NCI-H146 (cell line): ENCODE results near the gene CARMIL1.
"Not testable (repeated sequence)": the region's sequence is repeated elsewhere in the genome, so short reads cannot be mapped to it uniquely, and the experiment has no call there.

Source experiments
- DNase-seq: peaks from one replicate; lab custom pipeline; 2025; lab: John Stamatoyannopoulos, UW

Gene CARMIL1

DNA sequence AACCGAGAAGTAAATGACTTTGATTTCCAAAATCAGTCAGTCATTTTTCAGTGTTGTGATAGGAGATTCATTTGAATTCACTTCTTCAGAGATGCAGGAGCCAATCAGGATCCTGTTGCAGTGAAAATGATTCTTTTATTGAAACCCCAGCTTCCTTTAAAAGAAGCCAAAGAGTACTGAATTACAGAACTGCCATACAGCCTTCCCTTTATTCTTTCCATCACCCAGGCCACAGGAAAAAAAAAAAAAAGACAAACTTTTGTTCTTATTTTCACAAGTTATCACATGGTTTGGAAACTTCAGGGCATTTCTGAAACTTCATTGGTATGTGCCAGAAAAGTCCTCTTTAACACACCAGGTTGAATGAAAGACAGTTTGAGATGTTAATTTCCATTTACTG is 1.8 kb upstream of the CARMIL1 start:
- no peak for DNase-seq

DNA sequence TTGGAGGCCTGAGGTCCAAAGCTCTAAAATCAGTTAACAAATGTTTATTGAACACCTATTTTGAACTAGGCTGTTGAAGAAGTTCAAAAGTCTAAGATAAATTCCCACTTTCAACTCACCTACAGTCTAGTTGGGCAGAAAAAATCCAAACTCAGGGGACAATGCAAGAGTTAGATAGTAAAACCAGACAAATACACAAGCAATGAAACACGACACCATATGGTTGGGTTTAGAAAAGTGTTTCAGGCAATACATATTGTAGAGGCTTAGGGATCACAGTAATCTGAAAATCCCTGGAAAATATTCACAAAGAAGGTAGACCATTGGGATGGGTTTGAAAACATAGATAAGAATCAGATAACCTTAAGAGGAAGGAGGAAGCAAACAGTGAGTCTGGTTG is 1.3 kb upstream of the CARMIL1 start:
- DNase-seq: no peak

DNA sequence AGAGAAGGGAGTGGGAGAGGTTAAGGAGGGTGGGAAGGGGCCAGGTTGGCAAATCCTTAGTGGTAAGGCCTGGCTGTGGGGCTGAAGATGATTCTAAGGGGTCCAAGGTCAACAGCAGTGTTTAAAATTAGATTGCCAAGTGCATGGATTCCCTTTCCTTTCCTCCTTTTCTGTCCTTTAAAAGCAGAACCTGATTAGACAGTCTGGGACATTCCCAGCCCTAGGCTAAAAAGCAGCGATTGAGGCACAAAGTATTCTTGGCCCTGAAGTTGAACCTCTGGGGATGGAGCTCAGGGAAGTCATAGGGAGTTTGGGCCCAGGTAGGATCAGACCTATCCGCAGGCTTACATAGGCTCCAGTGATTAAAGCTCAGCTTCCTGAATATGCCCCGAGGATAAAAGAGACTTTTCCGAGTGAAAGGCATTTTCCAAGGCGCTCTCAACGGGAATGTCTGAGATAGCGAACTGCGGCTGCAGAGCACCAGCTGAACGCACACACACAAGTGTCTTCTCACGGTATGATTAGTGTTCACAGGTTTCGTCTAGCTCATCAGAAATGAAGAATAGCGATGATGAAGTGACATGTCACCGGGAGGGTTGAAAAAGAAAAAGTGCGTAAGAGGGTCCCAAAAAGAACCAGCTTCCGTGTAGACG is 787 bp upstream of the CARMIL1 start:
- DNase-seq: peak; percentile 67

DNA sequence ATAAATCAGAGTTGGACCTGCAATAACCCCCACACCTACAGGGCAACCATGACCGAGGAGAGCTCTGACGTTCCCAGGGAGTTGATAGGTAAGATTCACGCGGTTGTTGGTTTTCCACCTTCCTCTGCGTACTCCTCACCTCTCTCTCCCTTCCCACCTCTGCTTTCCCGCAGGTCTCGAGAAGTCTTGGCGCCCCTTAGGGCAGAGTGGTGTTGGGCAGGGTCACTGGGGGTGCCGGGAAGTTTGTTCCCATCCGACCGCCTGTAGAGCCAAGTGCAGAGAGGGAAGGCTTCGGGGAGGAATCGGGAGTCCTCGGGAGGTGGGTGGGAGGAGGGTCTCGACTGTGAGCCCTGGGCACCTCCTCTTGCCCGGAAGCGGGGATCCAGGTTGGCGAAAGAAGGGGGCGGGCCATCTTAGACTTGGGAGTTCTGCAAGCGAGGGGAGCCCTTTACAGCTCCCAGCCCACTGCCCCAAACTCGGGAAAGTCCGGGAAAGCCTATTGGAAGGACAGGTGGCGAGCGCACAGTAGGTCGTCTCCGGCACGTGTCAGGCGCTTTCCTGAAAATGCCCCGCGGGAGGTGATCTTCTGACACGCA is 672 bp downstream of the CARMIL1 start:
- DNase-seq: peak; percentile 57

DNA sequence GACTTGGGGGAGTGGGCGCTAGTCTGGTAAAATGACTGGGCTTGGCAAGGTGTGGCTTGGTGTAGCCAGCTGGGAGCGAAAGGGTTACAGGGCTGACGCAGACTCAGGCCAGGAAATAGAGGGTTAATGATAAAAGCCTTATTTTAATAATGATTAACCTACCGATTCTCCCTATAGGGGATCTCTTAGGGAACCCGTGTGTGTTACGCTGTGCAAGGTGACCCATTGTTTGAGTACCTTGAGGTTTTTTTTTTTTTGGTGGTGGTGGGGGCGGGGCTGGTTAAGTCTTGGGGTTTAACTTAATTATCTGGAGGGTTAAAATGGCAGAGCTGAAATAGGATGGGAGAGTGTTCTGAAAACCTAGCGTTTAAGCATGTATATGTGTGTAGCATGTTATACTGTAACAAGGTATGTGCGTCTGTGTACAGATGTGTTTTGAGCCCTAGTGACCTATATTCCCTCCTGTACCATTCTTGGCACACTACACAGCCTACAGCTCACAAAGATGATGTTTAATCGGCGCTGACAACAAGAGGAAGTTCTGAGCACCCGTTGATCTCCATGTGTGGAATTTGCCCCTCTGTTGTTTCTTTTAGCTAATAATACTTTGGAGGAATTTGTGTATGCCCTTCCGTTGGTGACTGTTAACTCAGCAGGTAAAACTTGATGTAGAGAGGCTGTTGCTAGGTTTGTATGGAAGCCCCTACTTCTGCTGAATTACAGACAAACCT is 1.3 kb downstream of the CARMIL1 start:
- DNase-seq: peak; percentile 59

DNA sequence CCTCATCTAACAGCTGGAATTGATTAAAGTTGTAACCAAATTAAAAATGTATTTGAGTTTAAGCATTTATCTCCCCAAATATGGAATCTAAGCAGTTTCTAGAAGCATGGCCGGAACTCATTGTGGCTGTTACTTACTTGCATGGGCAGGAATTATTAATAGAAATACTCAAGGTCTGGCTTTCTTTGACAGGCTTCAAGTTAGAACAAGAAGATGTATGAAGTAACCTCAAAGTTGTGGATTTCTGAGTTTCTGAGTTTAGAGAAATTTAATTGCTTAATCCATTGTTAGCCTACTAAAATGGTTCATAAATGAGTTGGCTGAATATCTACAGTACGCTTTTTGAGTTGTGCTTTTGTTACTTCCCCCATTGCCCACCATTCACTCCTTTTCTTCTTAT is 7.7 kb downstream of the CARMIL1 start:
- DNase-seq: no peak

DNA sequence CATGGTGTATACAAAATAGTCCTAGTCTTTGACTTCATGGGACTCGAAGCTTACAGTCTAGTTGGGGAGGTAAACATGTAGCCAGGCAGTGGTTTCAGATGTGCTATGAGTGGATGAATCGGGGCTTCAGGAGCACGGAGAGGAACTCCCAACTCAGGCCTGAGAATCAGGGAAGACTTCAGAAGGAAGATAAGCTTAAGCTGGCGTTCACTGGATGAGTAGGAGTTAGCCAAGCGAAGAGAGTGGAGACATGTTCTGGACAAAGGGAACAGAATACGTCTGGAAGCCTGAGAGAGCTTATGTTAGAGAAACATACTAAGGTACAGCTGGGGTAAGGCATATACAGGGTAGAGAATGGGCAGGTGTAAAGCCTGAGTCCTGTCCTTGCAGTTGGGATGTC is 8.8 kb downstream of the CARMIL1 start:
- DNase-seq: no peak

DNA sequence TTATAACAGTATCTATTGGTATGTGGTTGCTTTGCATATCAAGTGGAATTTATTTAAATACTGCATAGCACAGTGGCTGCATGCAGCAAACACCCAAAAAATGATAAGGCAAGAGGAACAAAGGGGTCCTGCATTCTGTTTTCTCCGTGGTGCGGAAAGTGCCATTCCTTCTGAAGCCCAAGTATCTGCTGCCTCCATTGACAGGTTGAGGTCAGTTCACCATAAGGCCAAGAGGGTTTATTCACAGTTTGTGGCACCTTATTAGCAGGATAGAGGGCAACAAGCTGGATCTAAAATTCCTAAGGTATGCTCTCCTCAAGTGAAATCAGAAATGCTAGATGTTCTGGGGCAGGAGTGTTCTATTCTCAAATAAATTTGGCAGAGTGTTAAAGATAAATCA is 9.3 kb downstream of the CARMIL1 start:
- no peak for DNase-seq

DNA sequence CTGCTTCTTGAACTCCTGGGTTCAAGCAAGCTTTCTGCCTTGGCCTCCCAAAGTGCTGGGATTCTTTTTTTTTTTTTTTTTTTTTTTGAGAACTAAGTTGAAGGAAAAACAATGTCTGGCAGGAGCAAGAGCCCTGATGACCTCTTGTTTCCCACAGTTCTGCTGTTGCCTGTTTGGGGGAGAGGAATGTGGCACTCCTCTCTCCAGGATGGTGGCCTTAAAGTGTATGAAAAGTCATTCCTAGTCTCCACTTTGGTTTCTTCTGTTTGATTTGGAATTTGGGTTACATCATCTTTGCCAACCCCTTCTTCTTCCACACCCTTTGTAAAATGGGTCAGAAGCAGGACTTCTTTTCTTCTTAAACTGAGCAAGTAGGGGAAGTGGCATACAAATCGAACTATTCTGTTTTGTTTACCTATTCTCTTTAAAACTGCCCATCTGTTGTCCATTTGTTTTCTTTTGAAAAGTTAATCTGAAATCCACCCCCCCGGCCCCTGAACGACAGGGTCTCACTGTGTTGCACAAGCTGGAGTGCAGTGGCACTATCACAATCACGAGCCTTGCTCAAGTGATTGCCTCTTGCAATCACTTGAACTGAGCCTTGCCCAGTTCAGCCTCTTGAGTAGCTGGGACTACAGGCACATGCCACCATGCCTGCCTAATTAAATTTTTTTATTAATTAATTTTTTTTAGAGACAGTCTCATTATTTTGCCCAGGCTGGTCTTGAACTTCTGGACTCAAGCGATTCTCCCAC is 11.3 kb downstream of the CARMIL1 start:
- DNase-seq: no peak

DNA sequence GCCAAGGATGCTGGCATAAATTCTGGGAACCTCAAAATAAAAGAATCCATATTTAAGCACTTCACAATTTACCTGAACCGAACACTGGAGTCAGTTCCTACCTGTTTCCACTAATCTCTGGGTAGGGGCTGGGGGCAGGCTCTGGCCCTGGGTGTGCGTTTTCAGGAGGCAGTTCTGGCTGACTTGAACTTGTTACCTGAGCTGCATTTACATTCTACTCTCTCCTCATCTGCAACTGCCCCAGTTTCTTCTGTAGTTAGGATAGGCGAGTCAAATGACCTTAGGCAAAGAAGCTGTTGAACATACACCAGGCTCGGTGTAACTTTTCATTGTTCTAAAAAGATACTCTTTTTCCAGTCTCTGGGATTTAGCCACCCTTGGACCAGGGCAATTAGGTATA is 13.2 kb downstream of the CARMIL1 start:
- no peak for DNase-seq

DNA sequence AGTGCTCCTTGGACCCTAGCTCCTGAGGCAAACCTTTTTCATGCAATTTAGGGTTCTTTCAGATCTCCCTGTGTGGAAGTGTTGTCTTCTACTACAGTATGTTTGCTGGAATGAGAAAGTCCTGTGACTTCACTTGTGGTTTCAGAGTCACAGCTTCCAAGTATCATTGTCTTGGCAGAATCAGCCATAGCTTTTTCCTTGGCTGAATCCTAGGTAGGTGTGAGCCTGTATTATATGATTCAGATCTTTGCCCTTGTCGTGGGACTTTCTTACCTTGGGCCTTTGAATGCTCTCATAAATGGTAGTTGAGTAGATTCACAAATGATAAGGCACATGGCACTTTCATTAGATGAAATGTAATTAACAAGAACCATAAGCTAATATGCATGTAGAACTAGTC is 16.5 kb downstream of the CARMIL1 start:
- DNase-seq: no peak

DNA sequence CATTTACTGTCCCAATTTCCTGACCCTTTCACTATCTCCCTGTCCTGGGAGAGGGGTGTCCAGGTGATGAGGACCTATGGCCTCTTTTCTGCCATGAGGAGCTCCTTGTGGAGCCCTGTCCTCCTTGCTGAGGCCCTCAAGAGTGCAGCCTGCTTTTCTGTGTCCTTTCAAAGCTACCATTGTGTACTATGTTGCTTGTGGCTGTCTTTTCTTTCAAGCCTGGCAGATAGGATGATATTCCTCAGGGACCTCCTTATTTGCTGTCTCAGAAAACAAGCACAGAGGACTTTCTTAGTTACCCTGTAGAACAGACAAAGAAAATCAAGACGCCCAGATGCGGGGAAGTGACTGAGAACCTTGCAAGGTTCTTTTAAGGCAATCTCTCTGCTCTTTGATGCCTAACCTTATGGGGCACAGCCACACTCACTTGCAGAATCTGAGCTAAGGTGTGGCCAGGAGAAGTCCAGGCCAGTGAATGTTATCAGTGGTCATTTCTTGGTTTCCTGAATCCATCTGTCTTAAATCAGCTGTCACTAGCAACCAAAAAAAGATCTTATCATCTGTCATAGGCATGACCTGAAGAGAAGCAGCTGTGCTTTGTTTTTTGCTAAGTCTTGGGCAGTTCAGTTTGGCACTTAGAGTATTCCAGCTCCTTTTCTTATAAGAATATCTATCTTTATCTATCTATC is 17.2 kb downstream of the CARMIL1 start:
- DNase-seq: no peak

DNA sequence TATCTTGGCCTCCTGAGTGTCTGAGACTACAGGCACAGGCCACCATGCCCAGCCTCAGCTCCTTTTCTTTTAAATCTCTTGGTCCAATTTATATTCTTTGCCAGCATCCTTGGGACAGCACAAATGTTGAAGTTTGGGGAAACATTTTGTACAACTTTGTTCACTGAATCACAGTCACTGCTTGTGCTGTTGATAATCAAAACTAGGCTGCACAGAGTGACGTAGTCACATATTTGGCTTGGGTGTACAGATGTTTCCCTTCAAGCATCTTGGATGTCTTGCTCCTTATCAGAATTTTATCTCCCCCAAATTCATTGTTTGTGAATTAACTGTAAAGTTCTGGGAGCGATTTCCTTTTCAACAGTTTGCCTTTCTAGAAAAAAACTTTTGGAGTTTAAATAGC is 17.9 kb downstream of the CARMIL1 start:
- no peak for DNase-seq

DNA sequence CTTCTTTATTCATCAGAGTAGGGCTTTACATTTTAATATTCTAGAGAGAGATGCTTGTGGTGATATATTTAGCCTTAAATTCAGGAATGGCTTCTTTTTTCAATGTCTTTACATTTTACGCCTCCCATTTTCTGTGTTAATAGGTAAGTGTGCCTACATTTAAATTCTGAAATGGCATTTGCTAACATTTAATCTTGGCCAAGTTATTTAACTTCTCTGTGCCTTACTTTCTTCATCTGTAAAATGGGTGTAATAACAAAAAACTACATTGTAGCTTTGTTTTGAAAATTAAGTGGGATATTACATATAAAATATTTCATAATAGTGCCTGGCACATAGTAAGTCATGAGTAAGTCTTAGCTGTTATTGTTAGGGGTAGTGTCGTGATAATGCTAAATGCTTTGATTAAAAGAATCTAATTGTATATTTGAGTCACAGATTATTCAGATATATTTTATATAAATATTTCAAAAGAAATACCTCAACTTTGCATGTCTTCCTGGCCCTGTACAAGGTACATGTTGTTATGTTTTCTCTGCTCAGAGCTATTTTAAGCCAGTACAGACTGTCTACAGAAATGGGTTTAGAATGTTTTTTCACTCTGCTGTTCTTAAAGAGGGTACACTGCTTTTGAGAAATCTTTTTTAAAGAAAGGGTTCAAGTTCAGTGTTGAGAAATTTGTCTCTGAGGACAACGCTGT is 18.8 kb downstream of the CARMIL1 start:
- no peak for DNase-seq

DNA sequence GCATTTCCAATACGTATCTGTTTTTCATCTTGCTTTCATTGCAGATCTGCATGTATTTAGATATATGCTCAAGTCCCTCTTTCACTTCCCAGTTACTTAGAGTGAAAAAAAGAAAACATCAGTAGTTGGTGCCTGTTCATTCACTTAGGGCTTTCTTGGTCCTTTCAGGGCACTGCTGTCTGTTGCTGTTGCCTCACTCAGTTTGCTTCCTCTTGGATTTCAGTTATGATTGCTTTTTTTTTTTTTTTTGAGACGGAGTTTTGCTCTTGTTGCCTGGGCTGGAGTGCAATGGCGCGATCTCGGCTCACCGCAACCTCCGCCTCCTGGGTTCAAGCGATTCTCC is 19.3 kb downstream of the CARMIL1 start:
- DNase-seq: not testable (repeated sequence)

DNA sequence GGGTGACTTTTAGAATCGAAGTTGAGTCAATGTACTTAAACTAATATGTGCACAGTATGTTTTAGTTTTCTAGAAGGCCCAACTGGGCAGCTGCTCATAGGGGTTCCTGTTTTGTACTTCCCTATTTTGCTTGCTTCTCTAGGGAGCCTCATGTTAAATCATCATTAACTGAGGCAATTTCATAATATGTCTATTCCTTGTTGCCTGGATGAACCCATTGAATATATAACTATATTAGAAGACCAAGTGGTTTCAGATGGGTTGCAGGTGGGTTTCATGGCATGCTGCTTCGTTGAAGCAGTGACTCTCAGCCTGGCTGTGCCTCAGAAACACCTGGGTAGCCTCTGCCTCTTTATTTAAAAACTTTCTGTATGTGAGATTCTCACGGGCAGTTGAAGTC is 22.2 kb downstream of the CARMIL1 start:
- DNase-seq: no peak

DNA sequence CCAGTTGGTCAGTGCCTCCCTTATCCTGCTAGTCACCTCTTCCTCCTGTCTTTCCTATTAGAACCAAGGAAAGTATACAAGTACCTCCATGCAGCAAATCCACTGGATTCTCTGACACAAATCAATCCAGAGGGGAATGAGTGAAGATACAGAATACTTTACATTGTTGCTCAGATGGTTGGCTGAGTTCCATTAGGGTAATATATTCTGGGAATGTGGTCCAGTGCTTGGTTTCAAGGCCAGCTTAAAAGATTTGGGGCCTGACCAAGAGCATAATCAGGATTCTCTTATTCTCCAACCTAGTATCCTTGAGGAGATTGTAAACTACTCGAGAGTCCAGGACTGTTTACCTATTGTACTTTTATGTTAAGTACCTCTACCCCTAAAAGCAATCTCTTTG is 23.0 kb downstream of the CARMIL1 start:
- no peak for DNase-seq

DNA sequence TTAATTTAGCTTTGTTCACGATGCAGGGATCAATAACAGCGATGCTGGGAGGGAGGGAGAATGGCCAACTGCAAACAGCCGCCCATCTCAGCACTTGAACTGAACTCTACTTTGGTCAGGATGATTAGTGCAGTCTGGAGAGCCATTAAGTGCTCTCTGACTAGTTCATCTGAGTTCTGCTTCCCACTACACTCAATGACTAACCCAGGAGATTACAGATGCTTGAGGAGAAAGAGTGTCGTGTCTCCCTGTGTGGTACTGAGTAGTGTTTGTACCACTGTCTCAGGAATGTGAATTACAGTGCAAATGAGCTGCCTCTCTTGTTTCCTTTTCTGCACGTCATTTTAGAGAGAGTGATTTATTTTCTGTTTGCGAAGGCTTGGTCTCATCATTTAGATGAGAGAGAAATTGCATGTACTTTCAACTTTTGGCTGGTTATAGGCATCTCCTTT is 23.5 kb downstream of the CARMIL1 start:
- DNase-seq: peak; percentile 78

DNA sequence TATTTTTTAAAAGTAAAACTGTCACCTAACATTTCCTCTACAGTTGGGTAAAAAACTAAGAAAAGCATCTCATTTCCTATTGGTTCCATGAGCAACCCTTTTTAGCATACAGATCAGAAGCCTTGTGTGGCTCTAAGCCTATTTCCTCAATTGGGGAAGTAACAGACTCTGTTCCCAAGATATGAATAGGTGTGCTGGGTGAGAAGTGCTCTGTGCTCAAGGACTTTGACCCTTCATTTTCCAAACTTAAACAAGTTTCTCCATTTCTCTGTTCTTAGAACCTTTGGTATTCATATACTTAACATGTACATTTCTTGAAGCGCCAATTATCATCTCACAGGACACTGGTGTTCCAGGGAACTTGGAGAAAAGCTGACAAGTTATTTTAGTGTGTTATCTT is 24.1 kb downstream of the CARMIL1 start:
- no peak for DNase-seq

DNA sequence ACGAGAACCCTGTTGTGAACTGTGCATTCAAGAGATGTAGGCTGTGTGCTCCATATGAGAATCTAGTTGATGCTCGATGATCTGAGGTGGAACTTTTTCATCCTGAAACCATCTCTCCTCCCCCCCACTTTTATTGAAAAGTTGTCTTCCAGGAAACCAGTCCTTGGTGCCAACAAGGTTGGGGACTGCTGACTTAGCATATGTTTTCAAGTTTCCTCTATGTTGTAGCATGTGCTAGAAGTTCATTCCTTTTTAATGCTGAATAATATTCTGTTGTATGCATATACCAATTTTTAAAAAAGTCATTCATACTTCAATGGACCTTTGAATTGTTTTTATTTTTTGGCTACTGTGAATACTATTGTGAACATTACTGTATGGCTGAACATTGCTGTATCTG is 27.2 kb downstream of the CARMIL1 start:
- DNase-seq: no peak

DNA sequence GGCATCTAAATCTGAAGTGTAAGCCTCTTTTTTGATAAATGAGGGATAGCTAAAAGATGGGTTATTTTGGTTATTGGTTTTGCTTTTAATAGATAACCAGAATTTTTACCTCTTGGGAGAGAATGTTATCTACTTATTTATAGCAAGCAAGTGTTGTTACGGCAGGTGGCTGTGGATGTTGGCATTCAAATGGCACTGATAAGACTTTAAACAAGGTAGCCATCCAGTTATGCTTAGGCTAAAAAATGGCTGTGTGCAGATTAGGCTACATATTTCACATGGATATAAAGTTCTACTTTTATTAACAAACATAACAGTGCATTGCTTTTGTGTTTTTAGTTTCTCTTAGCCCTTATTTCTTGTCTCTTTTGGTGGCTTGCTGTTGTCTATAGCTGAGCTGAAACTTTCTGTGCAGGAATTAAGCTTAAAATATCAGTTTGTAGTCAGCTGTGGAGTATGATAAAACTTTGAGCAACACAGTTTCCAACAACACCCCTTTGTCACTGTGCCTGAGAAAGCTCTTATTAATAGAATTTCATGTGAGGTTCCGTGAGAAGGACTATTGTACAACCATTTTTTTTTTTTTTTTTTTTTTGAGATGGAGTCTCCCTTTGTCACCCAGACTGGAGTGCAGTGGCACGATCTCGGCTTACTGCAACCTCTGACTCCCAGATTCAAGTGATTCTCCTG is 28.8 kb downstream of the CARMIL1 start:
- DNase-seq: no peak
